SIG-M5 (cell line): ENCODE measurements around the gene RAB24.

ENCODE experiments used
- DNase-seq: peaks from one replicate; lab custom pipeline; 2025; lab: John Stamatoyannopoulos, UW

RAB24 gene

DNA sequence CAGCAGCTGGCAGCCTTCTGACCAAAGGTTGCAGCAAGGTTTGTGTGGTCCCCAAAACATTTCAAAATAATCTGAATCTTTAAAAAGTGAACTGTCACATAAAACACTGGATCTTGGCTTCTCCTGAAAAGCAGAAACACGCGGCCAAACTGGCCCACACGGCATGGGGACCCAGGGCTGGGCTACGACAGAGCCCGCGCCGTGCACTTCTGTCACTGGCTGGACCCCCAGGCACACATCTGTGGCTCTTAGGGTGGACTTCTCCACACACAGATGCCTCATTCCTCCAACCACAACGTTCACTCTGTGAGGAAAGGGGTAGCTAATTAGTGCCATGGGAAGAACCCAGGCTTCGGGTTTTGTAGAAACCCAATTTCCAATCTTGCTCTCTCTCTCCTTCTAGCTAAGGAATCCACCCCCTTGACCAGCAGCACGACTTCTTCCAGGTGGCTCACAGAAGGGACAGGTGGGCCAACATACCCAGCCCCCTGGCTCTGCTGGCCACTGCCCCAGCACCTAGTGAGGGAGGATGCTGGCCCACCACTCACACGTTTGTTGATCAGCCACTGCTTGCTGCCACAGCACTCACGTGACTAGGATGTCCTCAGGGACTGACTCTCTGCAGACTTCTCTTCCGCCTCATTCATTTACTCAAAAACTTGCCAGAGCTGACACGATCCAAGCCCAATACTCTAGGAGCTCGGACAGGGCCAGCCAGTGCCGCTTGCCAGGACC is 30.1 kb upstream of the RAB24 start:
- no peak for DNase-seq

- no peak for DNase-seq
Measured at GRCh38 chr5:177332896-177333260, 29.4 kb upstream of the RAB24 start.

DNA sequence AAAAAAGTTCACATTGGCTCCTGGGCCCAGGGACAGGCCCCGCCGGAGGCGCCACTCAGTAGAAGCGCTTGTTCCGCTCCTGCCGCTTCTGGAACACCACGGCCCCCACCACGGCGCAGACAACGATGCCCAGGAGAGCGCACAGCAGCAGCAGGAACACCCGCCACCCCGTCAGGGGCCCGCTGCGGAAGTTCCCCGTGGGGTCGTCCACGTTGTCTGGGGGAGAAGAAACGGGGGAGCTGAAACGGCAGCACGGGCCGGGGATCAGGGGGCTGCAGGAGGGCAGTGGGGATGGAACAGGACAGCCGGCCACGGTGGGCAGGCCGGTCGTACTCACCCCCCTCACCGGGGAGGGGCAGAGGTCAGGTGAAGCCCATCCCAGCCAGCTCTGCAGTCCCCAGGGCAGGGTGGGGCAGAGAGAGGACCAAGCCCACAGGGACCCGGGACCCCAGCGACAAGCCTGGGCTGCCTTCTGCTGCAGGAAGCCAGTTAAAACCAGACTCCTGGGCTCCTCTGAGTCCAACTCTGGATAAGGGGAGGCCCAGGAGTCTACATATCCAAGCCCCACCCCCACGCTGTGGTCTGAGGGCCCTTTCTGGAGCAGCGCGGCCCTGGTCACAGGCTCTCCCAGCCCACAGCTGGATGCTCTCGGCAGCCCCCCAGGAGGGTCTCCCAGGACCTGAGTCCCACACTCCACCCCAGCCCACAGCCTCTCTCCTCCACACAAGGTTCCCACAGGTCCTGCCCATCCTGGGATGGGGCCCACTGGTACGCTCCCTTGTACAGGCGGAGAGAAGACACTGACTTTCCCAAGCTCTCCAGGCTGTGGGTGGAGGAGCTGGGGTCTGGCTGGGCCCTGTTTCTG is 28.7 kb upstream of the RAB24 start:
- DNase-seq, result no peak

GRCh38 chr5:177330991-177331842 is 27.7 kb upstream of the RAB24 start:
- DNase-seq, result no peak

GRCh38 chr5:177329883-177330282 is 26.4 kb upstream of the RAB24 start:
- DNase-seq, result no peak

DNA sequence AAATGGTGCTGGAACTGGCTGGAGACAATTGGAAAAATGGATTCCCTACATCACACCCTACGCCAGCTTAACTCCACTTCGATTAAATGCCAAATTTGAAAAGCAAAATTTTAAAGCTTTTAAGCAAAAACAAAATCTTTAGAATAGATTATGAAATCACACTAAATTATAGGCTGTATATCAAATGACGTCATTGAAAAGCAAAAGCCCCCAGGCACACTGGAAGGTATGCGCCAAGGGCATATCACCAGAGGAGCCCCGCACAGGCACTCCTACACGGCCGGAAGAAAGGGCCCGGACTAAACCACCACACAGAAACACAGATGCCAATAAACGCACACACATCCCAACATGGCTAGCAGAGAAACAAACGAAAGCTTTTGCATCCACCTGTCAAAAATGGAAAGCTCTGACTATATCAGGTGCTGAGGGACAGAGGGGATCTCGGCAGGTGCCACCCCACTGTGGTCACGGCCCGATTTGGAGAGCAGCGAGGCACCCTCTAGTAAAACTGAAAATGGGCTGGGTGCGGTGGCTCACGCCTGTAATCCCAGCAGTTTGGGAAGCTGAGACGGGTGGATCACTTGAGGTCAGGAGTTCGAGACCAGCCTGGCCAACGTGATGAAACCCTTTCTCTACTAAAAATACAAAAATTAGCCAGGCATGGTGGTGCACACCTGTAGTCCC is 25.2 kb upstream of the RAB24 start:
- no peak for DNase-seq

GRCh38 chr5:177327539-177328522 is 24.3 kb upstream of the RAB24 start:
- DNase-seq, result no peak

GRCh38 chr5:177325868-177326381 is 22.4 kb upstream of the RAB24 start:
- no peak for DNase-seq

GRCh38 chr5:177320879-177321278 is 17.4 kb upstream of the RAB24 start:
- no peak for DNase-seq

DNA sequence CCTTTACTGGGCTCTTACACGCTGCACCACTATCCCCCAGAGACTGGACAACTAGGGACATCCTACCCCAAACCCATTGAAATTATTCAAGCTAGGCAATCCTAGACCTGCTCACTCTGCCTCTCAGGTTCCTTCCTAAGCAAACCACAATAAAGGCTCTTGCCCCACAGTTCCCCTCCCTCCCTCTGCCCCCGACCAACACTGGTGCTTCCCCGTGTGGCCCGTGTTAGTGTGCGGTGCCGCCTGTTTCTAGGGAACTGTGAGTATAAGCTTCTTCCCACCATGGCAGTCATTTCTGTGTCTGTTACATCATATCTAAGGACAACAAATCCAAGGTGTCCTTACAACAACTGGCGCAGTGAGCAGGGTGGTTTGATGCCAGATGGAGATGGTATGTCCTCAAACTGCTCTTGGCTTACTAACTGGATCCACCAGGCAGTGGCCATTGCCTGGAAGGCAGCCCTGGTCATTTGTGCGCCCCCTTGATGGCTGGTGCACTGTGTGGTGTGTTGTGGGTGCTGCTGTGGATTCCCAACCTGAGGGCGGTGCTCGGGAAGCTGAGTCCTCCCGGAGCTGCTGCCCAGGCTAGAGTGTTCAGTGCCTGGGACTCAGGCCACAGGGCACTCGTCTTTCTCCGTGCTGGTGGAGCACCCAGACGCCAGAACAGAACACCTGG is 16.5 kb upstream of the RAB24 start:
- DNase-seq, result no peak

GRCh38 chr5:177317959-177318377 is 14.4 kb upstream of the RAB24 start:
- DNase-seq, result no peak

DNA sequence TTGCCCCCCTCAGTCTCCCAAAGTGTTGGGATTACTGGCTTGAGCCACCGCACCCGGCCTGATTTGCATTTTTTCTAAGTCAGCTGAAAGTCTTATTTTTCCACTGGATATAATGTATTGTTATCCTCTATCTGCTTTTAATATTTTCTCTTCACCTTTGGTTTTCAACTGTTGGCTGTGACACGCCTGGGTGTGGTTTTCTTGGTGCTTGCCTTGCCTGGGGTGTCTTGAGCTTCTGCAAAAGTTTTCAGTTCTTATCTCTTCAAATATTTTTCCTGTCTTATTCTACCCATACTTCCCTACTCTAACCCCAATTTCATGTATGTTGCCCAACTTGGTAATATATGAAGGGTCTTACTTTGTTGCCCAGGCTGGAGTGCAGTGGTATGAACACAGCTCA is 12.5 kb upstream of the RAB24 start:
- DNase-seq, result no peak

DNA sequence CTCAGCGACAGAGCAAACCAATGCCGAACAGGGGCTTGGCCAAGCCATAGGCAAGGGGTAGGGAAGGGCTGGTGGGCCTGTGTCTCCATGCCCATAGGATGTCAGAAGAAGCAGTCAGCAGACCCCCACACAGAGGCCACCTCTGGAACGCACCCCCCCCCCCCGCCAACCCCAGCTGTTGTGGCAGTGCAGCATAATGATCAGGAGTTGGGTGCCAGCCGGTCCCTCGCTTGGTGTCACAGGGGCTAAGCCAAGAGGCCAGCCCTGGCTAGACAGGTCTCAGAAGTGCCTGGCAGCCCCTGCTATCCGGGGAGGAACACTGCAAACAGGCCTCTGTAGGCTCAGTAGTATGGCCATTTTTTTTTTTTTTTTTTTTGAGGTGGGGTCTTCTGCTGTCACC is 11.9 kb upstream of the RAB24 start:
- DNase-seq, result no peak

- no peak for DNase-seq
Measured at GRCh38 chr5:177314376-177315342, 11.1 kb upstream of the RAB24 start.

DNA sequence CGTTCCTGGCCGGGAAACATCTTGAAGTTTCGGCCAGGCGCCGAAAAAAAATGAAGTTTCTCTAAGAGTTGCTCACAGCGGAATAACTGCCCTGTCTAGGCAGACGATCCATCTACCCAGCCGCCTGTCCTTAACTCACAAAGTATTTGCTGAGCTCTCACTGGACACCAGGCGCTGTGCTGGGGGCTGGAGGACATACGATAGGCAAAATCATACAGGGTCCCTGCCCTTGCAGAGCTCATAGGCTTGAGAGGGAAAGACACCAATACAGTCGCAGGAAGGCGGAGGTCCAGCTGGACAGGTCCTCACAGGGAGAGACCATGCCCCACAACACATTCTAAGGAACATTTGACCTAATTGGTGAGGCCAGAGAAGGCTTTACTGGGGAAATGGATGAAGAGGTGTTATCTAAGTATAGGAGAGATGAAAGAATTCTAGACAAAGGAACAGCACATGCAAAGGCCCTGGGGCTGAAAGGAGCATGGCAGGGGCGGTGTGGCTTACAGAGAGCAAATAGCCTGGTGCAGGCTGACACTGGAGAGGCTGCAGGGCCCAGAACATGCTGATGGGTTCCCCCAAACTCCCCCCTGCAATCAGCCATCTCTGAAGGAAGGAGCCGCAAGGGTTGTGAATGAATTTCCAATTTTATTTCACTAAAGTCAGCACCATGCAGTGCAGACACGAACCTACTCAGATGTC is 10.2 kb upstream of the RAB24 start:
- no peak for DNase-seq

DNA sequence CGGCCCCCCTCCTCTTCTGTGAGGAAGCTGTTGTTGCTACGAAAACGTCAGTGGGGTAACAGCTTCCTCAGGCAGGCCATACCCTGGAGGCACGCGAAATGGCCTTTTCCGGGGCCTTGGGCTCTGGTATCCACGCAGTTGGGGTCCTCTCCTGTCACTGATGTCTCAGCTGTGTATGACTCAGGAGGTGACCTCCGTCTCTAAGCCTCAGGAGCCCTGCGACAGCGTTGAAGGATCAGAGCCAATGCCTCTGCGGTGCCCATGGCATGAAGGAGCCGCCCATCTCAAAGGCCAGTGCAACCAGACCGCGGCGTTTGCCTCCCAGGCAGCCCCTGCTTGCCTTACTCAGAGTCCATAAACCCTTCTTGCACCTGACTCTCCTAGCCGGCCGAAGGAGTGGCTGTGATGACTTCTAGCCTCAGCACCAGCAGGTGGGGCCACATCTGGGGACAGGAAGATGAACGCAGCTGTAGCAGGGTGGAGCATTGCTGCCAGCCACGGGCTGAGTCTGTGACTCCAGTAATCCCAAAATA is 9.2 kb upstream of the RAB24 start:
- no peak for DNase-seq

- DNase-seq, result peak; percentile 96
Measured at GRCh38 chr5:177311723-177312648, 8.5 kb upstream of the RAB24 start, which contains the start of gene MXD3. Gene MXD3 (minus strand): TSS chr5:177311898. CDS start chr5:177311830, 68 bp downstream.
